ENCODE results near the gene USP33.

The USP33 gene

DNA sequence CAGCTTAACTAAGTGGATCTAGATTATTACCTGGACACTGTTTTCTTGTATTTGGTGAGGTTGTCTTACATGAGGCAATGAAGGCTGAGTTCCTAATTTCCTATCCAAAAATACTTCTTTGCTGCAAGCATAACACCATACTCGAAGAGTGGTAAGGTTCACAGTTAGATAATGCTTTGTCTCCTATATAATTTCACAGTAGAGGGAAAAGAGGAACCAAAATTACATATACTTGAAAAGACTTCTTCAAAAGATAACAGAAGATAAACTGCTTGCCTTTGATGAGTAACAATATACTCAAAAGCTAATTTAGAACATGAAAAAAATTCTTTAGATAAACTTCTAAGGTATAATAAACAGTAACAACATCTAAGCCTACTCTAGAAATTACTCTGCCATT is 20.4 kb downstream of the USP33 start:
- in situ Hi-C loops (cut with MboI; ENCODE audit: low pct_unique_long_range_greater_than_20kb, low sequenced_read_pairs, unreplicated experiment) = no loop called here
- no peak for DNase-seq (ENCODE audit: low spot score)
- TF ChIP-seq, protein P1, sequence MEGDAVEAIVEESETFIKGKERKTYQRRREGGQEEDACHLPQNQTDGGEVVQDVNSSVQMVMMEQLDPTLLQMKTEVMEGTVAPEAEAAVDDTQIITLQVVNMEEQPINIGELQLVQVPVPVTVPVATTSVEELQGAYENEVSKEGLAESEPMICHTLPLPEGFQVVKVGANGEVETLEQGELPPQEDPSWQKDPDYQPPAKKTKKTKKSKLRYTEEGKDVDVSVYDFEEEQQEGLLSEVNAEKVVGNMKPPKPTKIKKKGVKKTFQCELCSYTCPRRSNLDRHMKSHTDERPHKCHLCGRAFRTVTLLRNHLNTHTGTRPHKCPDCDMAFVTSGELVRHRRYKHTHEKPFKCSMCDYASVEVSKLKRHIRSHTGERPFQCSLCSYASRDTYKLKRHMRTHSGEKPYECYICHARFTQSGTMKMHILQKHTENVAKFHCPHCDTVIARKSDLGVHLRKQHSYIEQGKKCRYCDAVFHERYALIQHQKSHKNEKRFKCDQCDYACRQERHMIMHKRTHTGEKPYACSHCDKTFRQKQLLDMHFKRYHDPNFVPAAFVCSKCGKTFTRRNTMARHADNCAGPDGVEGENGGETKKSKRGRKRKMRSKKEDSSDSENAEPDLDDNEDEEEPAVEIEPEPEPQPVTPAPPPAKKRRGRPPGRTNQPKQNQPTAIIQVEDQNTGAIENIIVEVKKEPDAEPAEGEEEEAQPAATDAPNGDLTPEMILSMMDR (IDR thresholded peaks at IDR 0.05; ENCODE audit: extremely low read depth, insufficient read depth, missing control alignments) = no peak

DNA sequence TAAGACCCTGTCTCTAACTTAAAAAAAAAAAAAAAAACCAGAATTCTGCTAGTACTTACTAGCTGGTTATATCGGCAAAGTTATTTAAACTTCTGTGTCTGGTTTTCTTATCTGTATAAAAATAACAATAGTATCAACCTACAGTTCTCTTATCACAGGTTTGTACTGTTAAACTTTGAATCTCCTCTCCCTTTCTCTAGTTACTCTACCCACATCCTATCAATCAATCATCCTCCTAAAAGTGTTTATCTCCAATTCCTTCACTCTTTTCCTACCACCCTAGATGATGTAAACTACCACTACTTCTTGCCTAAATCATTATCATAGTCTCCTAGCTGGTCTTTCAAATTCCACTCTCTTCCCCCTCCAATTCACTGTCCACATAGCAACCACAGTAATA is 27.6 kb downstream of the USP33 start:
- in situ Hi-C loops (cut with MboI; ENCODE audit: low pct_unique_long_range_greater_than_20kb, low sequenced_read_pairs, unreplicated experiment) = no loop called here
- no peak for DNase-seq (ENCODE audit: low spot score)
- TF ChIP-seq, protein P1 (IDR thresholded peaks at IDR 0.05; ENCODE audit: extremely low read depth, insufficient read depth, missing control alignments) = no peak

DNA sequence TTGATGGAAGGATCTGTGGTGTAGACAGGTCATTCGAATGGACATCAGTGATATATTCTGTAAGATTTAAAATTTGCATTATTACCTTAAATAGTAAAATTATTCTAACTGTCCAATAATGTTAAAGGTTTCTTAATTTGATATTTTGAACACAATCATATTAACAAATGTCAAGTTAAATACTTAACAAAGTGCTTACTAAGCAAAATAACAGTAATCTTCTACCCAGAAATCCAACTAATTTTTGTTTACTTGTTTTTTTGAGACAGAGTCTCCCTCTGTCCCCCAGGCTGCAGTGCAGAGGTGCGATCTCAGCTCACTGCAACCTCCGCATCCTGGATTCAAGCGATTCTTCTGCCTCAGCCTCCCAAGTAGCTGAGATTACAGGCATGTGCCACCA is 33.9 kb downstream of the USP33 start:
- no peak for DNase-seq (ENCODE audit: low spot score)
- in situ Hi-C loops (cut with MboI; ENCODE audit: low pct_unique_long_range_greater_than_20kb, low sequenced_read_pairs, unreplicated experiment) = no loop called here

DNA sequence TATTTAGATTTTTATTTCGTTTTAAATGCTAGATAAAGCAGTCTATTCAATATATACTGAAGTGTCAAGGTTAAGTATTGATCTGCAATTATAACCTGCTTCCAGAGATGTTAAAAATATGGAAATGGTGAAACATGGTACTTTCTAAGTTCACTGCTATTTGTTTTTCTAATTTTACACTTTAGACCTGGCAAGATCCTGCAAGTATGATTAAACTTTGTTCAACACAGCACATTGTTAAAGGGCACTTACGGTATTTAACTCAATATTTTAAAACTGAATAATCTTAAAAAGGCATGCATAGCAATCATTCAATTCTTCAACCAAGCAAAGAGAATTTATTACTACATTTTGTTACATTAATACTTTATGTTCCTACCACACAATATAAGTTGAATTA is 41.5 kb downstream of the USP33 start:
- in situ Hi-C loops (cut with MboI; ENCODE audit: low pct_unique_long_range_greater_than_20kb, low sequenced_read_pairs, unreplicated experiment) = no loop called here
- TF ChIP-seq, protein P1 (IDR thresholded peaks at IDR 0.05; ENCODE audit: extremely low read depth, insufficient read depth, missing control alignments) = no peak
- DNase-seq (ENCODE audit: low spot score) = no peak

More for the DNA sequence above, 33.9 kb downstream of the USP33 start:
- TF ChIP-seq, protein P1 (IDR thresholded peaks at IDR 0.05; ENCODE audit: extremely low read depth, insufficient read depth, missing control alignments) = no peak

DNA sequence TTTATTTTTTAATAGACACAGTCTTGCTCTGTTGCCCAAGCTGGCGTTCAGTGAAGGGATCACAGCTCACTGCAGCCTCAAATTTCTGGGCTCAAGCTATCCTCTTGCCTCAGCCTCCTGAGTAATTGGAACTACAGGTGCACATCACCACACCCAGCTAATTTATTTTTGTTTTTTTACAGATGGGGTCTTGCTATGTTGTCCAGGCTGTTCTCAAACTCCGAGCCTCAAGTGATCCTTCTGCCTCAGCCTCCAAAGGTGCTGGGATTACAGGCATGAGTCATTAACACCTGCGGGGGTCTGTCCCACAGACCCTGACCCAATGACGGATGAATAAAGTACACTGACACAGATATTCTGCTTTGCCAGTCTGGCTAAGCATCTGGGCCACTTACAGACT is 43.6 kb downstream of the USP33 start:
- in situ Hi-C loops (cut with MboI; ENCODE audit: low pct_unique_long_range_greater_than_20kb, low sequenced_read_pairs, unreplicated experiment) = no loop called here
- DNase-seq (ENCODE audit: low spot score) = no peak
- TF ChIP-seq, protein P1 (IDR thresholded peaks at IDR 0.05; ENCODE audit: extremely low read depth, insufficient read depth, missing control alignments) = no peak

DNA sequence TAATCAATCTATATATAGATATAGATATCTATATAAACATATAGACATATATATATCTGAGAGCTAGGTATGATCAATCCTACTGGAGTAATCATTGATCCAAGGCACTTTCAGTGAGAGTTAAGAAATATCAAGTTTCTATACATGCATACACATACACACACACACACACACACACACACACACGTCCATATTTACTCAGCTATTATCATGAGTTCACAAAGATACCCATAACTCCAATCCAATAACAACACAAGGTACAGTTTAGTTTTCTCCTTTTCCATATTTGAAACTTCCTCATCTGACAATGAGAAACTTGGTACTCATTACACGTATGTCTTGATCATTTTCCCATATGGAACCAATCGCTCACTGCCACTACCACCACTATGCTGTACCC is 49.9 kb downstream of the USP33 start:
- DNase-seq (ENCODE audit: low spot score) = no peak
- in situ Hi-C loops (cut with MboI; ENCODE audit: low pct_unique_long_range_greater_than_20kb, low sequenced_read_pairs, unreplicated experiment) = no loop called here
- TF ChIP-seq, protein P1 (IDR thresholded peaks at IDR 0.05; ENCODE audit: extremely low read depth, insufficient read depth, missing control alignments) = no peak

DNA sequence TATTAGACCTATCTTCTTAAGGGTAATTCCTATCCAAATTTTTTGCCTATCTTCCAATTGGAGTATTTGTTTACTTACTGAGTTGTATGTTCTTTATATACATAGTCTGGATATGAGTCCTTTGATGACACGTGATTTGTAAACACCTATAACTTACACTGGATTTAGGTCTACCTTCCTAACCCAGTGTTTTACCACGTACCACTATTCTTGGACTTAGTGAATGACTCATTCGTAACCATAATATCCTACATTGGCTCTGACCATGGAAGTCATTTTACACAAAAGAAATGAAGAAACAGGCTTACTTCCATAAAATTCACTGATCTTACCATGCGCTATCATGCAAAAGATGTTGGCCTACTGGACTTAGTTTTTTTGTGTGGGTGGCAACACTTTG is 53.3 kb downstream of the USP33 start:
- no peak for DNase-seq (ENCODE audit: low spot score)
- in situ Hi-C loops (cut with MboI; ENCODE audit: low pct_unique_long_range_greater_than_20kb, low sequenced_read_pairs, unreplicated experiment) = no loop called here

More for the DNA sequence above, 53.3 kb downstream of the USP33 start:
- TF ChIP-seq, protein P1 (IDR thresholded peaks at IDR 0.05; ENCODE audit: extremely low read depth, insufficient read depth, missing control alignments) = no peak

Data from GM13977 (cell line).